Gastroesophageal sphincter (tissue), 3 donors: ENCODE measurements around the gene DPF3.

ENCODE experiments used
- CTCF ChIP-seq, 4 experiments: fragments of 200-600 bp in 2 of 4; fragments of 450-650 bp in 2 of 4; sonication (generic) in 1 of 4; IDR thresholded peaks; one replicate each; pipeline ENCODE4 v1.5.1; 2017 to 2019; ENCODE audit warnings: antibody characterized with exemption in 4 of 4, mild to moderate bottlenecking in 2 of 4, moderate library complexity in 2 of 4
- EP300 ChIP-seq: sonication (generic); formaldehyde crosslinking; IDR thresholded peaks from one replicate; pipeline ENCODE4 v1.6.1; 2017; ENCODE audit warnings: antibody characterized with exemption, mild to moderate bottlenecking
- POLR2A ChIP-seq, 2 donors: fragments of 450-650 bp; IDR thresholded peaks; one replicate each; pipeline ENCODE4 v1.6.1; 2017; ENCODE audit warnings: antibody characterized with exemption in 2 of 2, mild to moderate bottlenecking in 2 of 2, moderate library complexity in 1 of 2
- POLR2AphosphoS5 ChIP-seq: sonication (generic); formaldehyde crosslinking; IDR thresholded peaks from one replicate; pipeline ENCODE4 v1.6.1; 2017; ENCODE audit warnings: antibody characterized with exemption

GRCh38 chr14:72839753-72840607 lies 53.9 kb downstream of the DPF3 start:
- TF ChIP-seq POLR2A (IDR thresholded peaks at IDR 0.05) (no peak), CTCF (IDR thresholded peaks at IDR 0.05) (no peak), POLR2AphosphoS5 (no peak), EP300 (no peak)
